Calu3 (cell line): ENCODE results near the gene GRID2. TPM values are rescaled to one million over a fixed set of nuclear protein-coding genes. Genes with fewer than 3 reads are reported as not detected.

ENCODE experiments used
- BruUV-seq: library from RNA; stranded (reverse); fragments of 400-500 nt; replicated peaks from 2 replicates; lab custom pipeline; 2021; lab: Mats Ljungman, UMichigan
- CTCF ChIA-PET: fragments of 300-600 bp; sonication (Branson Sonifier 250); formaldehyde crosslinking; loops from one replicate; lab custom pipeline; 2022; ENCODE audit warnings: antibody characterized with exemption; lab: Charles Lee
- DNase-seq: peaks from one replicate; pipeline ENCODE4 v3.0.0; 2022
- H3K27ac Mint-ChIP-seq: one replicate; pipeline ENCODE4 v1.8.0; 2022; ENCODE audit warnings: mixed read lengths; ENCODE audit not compliant: unreplicated experiment
- H3K27me3 Mint-ChIP-seq: one replicate; pipeline ENCODE4 v1.8.0; 2022; ENCODE audit warnings: mixed read lengths; ENCODE audit not compliant: unreplicated experiment
- H3K36me3 Mint-ChIP-seq: one replicate; pipeline ENCODE4 v1.8.0; 2022; ENCODE audit warnings: mild to moderate bottlenecking, moderate library complexity, mixed read lengths; ENCODE audit not compliant: insufficient read depth, unreplicated experiment
- H3K4me1 Mint-ChIP-seq: one replicate; pipeline ENCODE4 v1.8.0; 2022; ENCODE audit warnings: mild to moderate bottlenecking, low read depth, mixed read lengths; ENCODE audit not compliant: unreplicated experiment
- H3K4me3 Mint-ChIP-seq: one replicate; pipeline ENCODE4 v1.8.0; 2022; ENCODE audit warnings: mild to moderate bottlenecking, low read depth, moderate library complexity, mixed read lengths; ENCODE audit not compliant: unreplicated experiment
- H3K9me3 Mint-ChIP-seq: one replicate; pipeline ENCODE4 v1.8.0; 2022; ENCODE audit warnings: low read depth, mixed read lengths; ENCODE audit not compliant: unreplicated experiment
- intact Hi-C: fragments of 100-400 bp; cut with micrococcal nuclease; formaldehyde crosslinking; loops from one replicate; pipeline ENCODE4 v1.10.0; 2022; ENCODE audit not compliant: unreplicated experiment
- total RNA-seq: library from RNA; stranded (reverse); gene quantifications from 2 replicates; pipeline ENCODE4 v1.2.3, GENCODE V29; 2022
- TF ChIP-seq, protein P1 (sequence below): fragments of 200-600 bp; IDR thresholded peaks from one replicate; pipeline ENCODE4 v1.8.0; 2022; ENCODE audit warnings: antibody characterized with exemption; ENCODE audit not compliant: unreplicated experiment

The GRID2 gene
- total RNA-seq, 1 experiment from 2014 or later = not detected

DNA sequence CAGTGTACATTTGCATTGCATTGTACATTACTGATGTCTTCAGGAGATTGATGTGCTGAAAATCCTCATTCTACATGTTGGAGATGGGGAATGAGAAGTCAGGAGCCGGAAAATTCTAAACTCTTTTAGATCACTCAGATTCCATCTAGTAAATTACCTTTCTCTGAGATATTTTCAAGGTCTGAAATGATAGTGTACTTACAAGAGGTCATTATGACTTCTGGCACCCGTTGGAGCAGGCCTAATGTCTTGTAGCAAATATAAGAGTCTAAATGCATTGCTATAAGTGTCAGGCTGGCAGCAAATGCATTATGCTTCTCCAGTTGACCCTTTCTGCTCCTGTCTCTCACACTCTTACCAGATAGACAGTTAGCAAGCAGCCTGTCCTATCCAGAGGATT lies 692.8 kb downstream of the GRID2 start:
- CTCF ChIA-PET = no interaction called here
- Mint-ChIP-seq H3K4me1 (no peaks in the 10 kb centered on the region), H3K9me3 (no peaks in the 10 kb centered on the region), H3K4me3 (no peak overlapping the region), H3K36me3 (no peaks in the 10 kb centered on the region), H3K27ac (no peak overlapping the region), H3K27me3 (no peaks in the 10 kb centered on the region)
- TF ChIP-seq, protein P1, sequence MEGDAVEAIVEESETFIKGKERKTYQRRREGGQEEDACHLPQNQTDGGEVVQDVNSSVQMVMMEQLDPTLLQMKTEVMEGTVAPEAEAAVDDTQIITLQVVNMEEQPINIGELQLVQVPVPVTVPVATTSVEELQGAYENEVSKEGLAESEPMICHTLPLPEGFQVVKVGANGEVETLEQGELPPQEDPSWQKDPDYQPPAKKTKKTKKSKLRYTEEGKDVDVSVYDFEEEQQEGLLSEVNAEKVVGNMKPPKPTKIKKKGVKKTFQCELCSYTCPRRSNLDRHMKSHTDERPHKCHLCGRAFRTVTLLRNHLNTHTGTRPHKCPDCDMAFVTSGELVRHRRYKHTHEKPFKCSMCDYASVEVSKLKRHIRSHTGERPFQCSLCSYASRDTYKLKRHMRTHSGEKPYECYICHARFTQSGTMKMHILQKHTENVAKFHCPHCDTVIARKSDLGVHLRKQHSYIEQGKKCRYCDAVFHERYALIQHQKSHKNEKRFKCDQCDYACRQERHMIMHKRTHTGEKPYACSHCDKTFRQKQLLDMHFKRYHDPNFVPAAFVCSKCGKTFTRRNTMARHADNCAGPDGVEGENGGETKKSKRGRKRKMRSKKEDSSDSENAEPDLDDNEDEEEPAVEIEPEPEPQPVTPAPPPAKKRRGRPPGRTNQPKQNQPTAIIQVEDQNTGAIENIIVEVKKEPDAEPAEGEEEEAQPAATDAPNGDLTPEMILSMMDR = no peak
- intact Hi-C loops = no loop called here
- no peak for DNase-seq
- BruUV-seq = no TSS peak

DNA sequence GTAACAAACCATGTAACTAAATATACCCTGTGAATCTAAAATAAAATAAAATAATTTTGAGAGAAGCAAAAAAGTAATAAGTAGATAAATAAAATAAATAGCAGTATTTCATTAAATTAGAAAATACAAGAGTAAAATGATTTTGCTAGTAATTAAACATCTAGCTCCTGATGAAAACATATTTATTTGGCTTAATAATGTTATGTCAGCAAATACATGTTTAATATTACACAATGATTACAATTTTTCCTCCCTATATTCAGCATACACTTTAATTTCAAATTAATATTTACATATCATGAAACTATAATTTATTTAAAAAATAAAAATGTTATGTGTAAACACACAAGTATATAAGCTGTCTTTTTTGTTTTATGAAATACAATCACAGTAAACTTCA lies 697.1 kb downstream of the GRID2 start:
- Mint-ChIP-seq H3K4me1 (no peaks in the 10 kb centered on the region), H3K4me3 (no peak overlapping the region), H3K27me3 (no peaks in the 10 kb centered on the region), H3K27ac (no peak overlapping the region), H3K9me3 (no peaks in the 10 kb centered on the region), H3K36me3 (no peaks in the 10 kb centered on the region)
- no TSS peak for BruUV-seq
- intact Hi-C loops = no loop called here
- TF ChIP-seq, protein P1 = no peak
- no peak for DNase-seq
- CTCF ChIA-PET = no interaction called here

DNA sequence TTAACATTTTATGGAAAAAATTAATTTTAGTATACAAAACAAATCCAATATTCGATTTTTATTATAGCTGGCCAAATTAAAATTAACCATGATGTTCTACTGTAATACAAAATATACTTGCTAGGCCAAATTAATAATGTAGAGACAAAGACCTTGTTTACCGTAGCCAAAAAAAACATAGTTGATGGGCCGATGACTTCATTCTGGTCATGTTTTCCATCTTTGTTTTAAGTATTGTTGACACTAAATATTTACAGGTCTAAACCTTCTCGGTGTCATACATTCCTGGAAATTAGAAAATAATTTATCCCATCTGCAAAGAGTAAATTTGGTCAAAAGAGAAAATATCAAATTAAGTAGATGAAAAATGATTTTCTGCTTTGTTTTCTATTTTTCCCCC lies 698.5 kb downstream of the GRID2 start:
- Mint-ChIP-seq H3K36me3 (no peaks in the 10 kb centered on the region), H3K27ac (no peak overlapping the region), H3K4me1 (no peaks in the 10 kb centered on the region), H3K4me3 (no peak overlapping the region), H3K9me3 (no peaks in the 10 kb centered on the region), H3K27me3 (no peaks in the 10 kb centered on the region)
- CTCF ChIA-PET = no interaction called here
- BruUV-seq = no TSS peak
- TF ChIP-seq, protein P1 = no peak
- intact Hi-C loops = no loop called here
- no peak for DNase-seq

DNA sequence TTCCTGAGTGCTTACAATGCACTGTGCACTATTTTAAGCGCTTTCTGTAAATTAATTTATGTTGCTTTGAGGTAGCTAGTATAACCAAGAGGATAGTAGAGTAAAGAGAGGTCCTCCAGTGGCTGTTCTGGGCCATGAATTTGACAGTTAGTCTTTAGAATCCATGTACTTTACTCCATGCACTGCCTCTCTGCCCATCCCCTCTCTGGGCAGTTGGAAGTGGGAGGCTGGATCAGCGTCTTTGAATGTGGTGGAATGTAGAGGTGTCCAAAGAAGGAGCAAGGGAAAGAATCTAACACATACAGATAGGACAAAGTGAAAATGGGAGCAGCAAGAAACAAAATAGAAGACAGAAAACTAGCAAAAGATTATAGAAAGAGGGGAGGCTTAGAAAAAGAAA lies 712.6 kb downstream of the GRID2 start:
- Mint-ChIP-seq H3K4me3 (no peak overlapping the region), H3K4me1 (no peaks in the 10 kb centered on the region), H3K27ac (no peak overlapping the region), H3K9me3 (no peaks in the 10 kb centered on the region), H3K27me3 (no peaks in the 10 kb centered on the region), H3K36me3 (no peaks in the 10 kb centered on the region)
- CTCF ChIA-PET = interaction anchor here (0.7 kb wide), 1 partner anchor 29 kb away, joined by 3 read pairs; no protein-coding TSS in a partner anchor
- no TSS peak for BruUV-seq
- TF ChIP-seq, protein P1 = no peak
- intact Hi-C loops = no loop called here
- no peak for DNase-seq

DNA sequence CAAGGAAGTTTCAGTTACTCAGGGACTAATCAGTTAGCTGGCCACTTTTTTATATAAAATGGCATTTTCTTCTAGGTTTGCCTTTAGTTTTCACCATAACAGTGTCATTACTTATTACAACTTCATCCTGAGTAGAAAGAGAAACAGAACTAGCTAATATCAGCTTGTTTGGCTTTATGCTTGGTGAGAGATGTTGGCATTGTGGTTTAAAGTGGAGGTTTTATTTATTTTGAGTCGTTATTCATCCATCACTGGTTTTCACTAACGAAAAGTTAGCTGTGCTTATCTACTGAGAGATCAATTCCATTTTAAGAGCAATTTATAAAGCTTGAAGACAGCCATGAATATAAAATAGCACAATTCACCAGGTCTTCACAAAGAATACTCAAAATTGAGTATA lies 714.5 kb downstream of the GRID2 start:
- H3K4me1 Mint-ChIP-seq = no peaks in the 10 kb centered on the region
- intact Hi-C loops = no loop called here
- H3K36me3 Mint-ChIP-seq = no peaks in the 10 kb centered on the region
- TF ChIP-seq, protein P1 = no peak
- CTCF ChIA-PET = no interaction called here
- H3K9me3 Mint-ChIP-seq = no peaks in the 10 kb centered on the region
- no TSS peak for BruUV-seq
- H3K27me3 Mint-ChIP-seq = no peaks in the 10 kb centered on the region
- no peak for DNase-seq
- no peak overlapping the region for H3K4me3 Mint-ChIP-seq
- no peak overlapping the region for H3K27ac Mint-ChIP-seq
